Cerebellar nuclear complex (tissue), 1 donor: ENCODE data around the gene PSD2.

Source experiments
- DNase-seq, 2 experiments: peaks; one replicate each; lab custom pipeline; 2025; lab: John Stamatoyannopoulos, UW

The PSD2 gene

GRCh38 chr5:139838381-139839197 is 43.0 kb downstream of the PSD2 start:
- no peak for DNase-seq

- DNase-seq, result no peak
Observed at GRCh38 chr5:139839232-139839815, 43.7 kb downstream of the PSD2 start.

GRCh38 chr5:139839918-139840317 is 44.3 kb downstream of the PSD2 start:
- no peak for DNase-seq

GRCh38 chr5:139841549-139841948 is 45.9 kb downstream of the PSD2 start:
- DNase-seq, result no peak

GRCh38 chr5:139842321-139842720 is 46.7 kb downstream of the PSD2 start:
- DNase-seq, result no peak

- DNase-seq, result no peak
Observed at GRCh38 chr5:139843991-139844390, 48.4 kb downstream of the PSD2 start.

- DNase-seq, result no peak
Observed at GRCh38 chr5:139844472-139845145, 49.0 kb downstream of the PSD2 start.

- DNase-seq, result no peak
Observed at GRCh38 chr5:139845846-139846681, 50.5 kb downstream of the PSD2 start.

GRCh38 chr5:139847091-139847490 is 51.5 kb downstream of the PSD2 start:
- DNase-seq, result no peak

GRCh38 chr5:139847790-139848507 is 52.3 kb downstream of the PSD2 start:
- no peak for DNase-seq

- DNase-seq, result no peak
Observed at GRCh38 chr5:139848508-139849100, 53.0 kb downstream of the PSD2 start.

- no peak for DNase-seq
Observed at GRCh38 chr5:139849501-139849900, 53.9 kb downstream of the PSD2 start.

- DNase-seq, result no peak
Observed at GRCh38 chr5:139849942-139850341, 54.3 kb downstream of the PSD2 start.

GRCh38 chr5:139850423-139851016 is 54.9 kb downstream of the PSD2 start:
- no peak for DNase-seq

GRCh38 chr5:139851558-139851957 is 56.0 kb downstream of the PSD2 start:
- DNase-seq, result no peak

- DNase-seq, result no peak
Observed at GRCh38 chr5:139852696-139853095, 57.1 kb downstream of the PSD2 start.

- DNase-seq, result no peak
Observed at GRCh38 chr5:139854029-139854605, 58.5 kb downstream of the PSD2 start.

GRCh38 chr5:139854953-139855352 is 59.3 kb downstream of the PSD2 start:
- DNase-seq, result no peak

GRCh38 chr5:139855451-139855850 is 59.8 kb downstream of the PSD2 start:
- no peak for DNase-seq

GRCh38 chr5:139855946-139856540 is 60.4 kb downstream of the PSD2 start:
- DNase-seq, result no peak
